PC-9 (cell line): ENCODE results near the gene RRAGA.

Experiments used
- CTCF ChIP-seq: fragments of 200-600 bp; sonication (generic); conservative IDR thresholded peaks from 2 replicates; pipeline ENCODE4 v1.6.1; 2017; ENCODE audit warnings: mixed run types, antibody characterized with exemption, mild to moderate bottlenecking, moderate library complexity
- EZH2 ChIP-seq: fragments of 200-600 bp; sonication (generic); IDR thresholded peaks from 2 replicates; pipeline ENCODE4 v1.8.0; 2017; ENCODE audit warnings: antibody characterized with exemption, low read depth

DNA sequence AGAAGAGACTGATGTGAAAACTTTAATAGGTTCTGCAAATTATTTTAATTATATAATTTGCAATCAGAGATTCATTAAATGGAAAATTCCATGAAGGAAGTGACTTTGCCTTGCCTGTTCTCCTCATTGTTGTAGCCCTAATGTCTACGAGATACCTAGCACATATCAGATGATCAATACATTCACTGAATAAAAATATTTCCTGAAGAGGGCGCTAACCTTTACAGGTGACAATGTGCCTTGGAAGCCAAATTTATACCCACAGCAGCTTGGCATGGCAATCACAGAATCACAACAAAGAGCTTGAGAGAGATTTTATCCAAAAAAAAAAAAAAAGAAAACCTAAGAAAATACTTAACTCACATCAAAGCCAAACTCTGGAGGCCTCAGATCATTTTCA is 36.1 kb downstream of the RRAGA start:
- TF ChIP-seq CTCF, result peak; percentile 55
- no peak for TF ChIP-seq EZH2
